Pancreas (tissue), 10 donors: ENCODE results near the gene SNTG2. TPM values are rescaled to one million over a fixed set of nuclear protein-coding genes. Genes with fewer than 3 reads are reported as not detected.

Source experiments
- ATAC-seq, 4 donors: fragments of 200-7000 bp; cut with Tn5 transposase; one replicate each; pipeline versions ENCODE4 v1.8.0 to v1.9.1; 2020; ENCODE audit warnings: mild to moderate bottlenecking in 4 of 4, moderate library complexity in 4 of 4
- DNase-seq, 6 donors: peaks; one replicate each; pipeline ENCODE4 v3.0.0-alpha.2; 2020
- FAIRE-seq: peaks from 2 replicates; lab custom pipeline; 2012; peaks lifted over from hg19 to GRCh38; lab: Jason Lieb, UNC
- H3K27ac ChIP-seq, 4 donors: fragments of 200-600 bp; sonication (generic); 1 replicate in 3 of 4; 2 replicates in 1 of 4; pipeline versions ENCODE4 v1.5.0 to v1.8.0; 2020
- H3K27me3 ChIP-seq, 4 donors: fragments of 200-600 bp; one replicate each; pipeline ENCODE4 v1.8.0; 2021
- H3K36me3 ChIP-seq, 3 donors: fragments of 200-600 bp; sonication (generic) in 1 of 3; one replicate each; pipeline versions ENCODE4 v1.5.0 to v1.8.0; 2020 to 2021
- H3K4me1 ChIP-seq, 3 donors: fragments of 200-600 bp; one replicate each; pipeline ENCODE4 v1.8.0; 2021
- H3K4me3 ChIP-seq, 4 donors: fragments of 200-600 bp; sonication (generic) in 2 of 4; one replicate each; pipeline versions ENCODE4 v1.5.0 to v1.8.0; 2020 to 2021
- H3K9me3 ChIP-seq, 4 donors: fragments of 200-600 bp; one replicate each; pipeline ENCODE4 v1.8.0; 2021
- CTCF ChIP-seq, 4 donors: fragments of 200-600 bp; sonication (generic) in 3 of 4; IDR thresholded peaks; one replicate each; pipeline versions ENCODE4 v1.5.0 to v1.8.0; 2021; ENCODE audit warnings: antibody characterized with exemption in 4 of 4
- WGBS, 2 donors: extraction: QIAGEN DNeasy Blood & Tissue Kit; methylation state at CpG; one replicate each; pipeline ENCODE4 v1.1.7; 2013; 5-methylcytosine and 5-hydroxymethylcytosine counted together
- intact Hi-C, 3 donors: fragments of 100-400 bp; cut with DNase I; formaldehyde crosslinking; loops; one replicate each; pipeline versions ENCODE4 v1.11.1 to v1.14.2; 2022
- polyA plus RNA-seq, 2 donors: library from polyadenylated mRNA; stranded (reverse); fragments of 200-250 nt; gene quantifications; one replicate each; pipeline ENCODE4 v1.2.3, GENCODE V29; 2013
- total RNA-seq, 6 donors: library from RNA; stranded (reverse); fragmentation: NEBNext Ultra II Directional in 4 of 6; extraction: Animal tissue kit (Norgen Biotek cat#: 25700) in 4 of 6; gene quantifications; one replicate each; pipeline versions ENCODE4 v1.2.1 to v1.2.4, GENCODE V29; 2021 to 2023
- donor health status: healthy with polysubstance abuse.
- donor health status: DM: no; HTN: no; CAD: no; lungs with moderate emphysema.
- donor health status: DM: no; HTN: no; CAD: no.
- donor health status: control.
- donor health status: control.
- donor health status: Bipolar disorder and iron deficiency.
- donor health status: DM: yes; HTN: yes; CAD: no.
- donor health status: DM: no; HTN: no; CAD: no.
- donor health status: DM: no; HTN: no; CAD: no.
- donor health status: DM: yes; HTN: yes; CAD: no.

The SNTG2 gene
- total and polyA plus RNA-seq, 8 donors: 1.4 to 19.2 (median 4.6) TPM

DNA sequence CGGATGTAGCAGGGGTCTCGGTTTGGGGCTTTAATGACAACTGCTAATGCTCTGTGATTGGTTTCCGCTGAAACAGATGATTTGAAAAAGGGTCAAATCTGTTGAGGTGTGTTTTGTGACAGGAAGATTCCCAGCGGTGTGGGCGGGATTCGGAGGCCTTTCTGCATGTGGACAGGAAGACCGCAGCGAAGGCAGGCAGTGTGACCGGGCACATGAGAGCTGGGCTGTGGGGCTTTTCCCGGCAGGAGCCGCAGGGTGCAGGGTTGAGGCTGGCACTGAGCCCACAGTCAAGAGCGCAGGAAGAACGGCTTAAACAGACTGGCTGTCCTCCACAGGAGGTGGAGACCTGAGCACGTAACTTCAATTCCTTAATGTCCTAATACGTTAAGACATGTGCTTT lies 282.6 kb downstream of the SNTG2 start:
- Histone ChIP-seq H3K9me3 (no peaks in the 10 kb centered on the region), H3K27me3 (no peaks in the 10 kb centered on the region), H3K27ac (no peak overlapping the region), H3K36me3 (no peaks in the 10 kb centered on the region), H3K4me3 (no peak overlapping the region), H3K4me1 (no peaks in the 10 kb centered on the region)
- DNase-seq (no peak), ATAC-seq (no peak), FAIRE-seq (no peak)
- intact Hi-C loops: no loop called here
- 83 to 84% methylated on average over 15 of the region's 15 CpGs for whole genome bisulfite sequencing, 2 donors
- TF ChIP-seq CTCF (IDR thresholded peaks at IDR 0.05): no peak

- Histone ChIP-seq H3K36me3 (no peaks in the 10 kb centered on the region), H3K4me3 (no peak overlapping the region), H3K4me1 (no peaks in the 10 kb centered on the region), H3K27ac (no peak overlapping the region), H3K27me3 (no peaks in the 10 kb centered on the region), H3K9me3 (no peaks in the 10 kb centered on the region)
- DNase-seq: no peak
- intact Hi-C loops: no loop called here
- 86 to 89% methylated on average over 13 of the region's 13 CpGs for WGBS, 2 donors
- no peak for FAIRE-seq
- TF ChIP-seq CTCF (IDR thresholded peaks at IDR 0.05): no peak
- no peak for ATAC-seq
These were observed 284.2 kb downstream of the SNTG2 start for GRCh38 chr2:1234731-1235308.

DNA sequence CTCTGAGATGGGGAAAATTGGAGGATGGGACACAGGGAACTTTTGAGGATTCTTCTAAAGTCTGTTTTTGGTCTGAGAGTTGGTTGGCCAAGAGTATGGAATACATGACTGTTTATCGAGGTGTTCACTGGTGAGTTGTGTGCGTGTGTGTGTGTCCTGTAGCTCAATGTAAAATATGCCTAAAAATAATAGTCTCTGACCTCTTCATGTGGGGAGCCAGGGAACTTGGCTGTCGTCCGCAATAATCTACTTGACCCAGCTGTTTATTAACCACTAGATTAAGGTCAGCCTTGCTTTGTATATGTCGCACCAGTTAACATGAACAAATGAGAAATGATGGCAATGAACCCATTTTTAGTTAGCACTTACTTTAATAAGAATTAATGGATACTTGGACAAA lies 285.2 kb downstream of the SNTG2 start:
- Histone ChIP-seq H3K4me3 (no peak overlapping the region), H3K27ac (no peak overlapping the region), H3K36me3 (no peaks in the 10 kb centered on the region), H3K27me3 (no peaks in the 10 kb centered on the region), H3K9me3 (no peaks in the 10 kb centered on the region), H3K4me1 (no peaks in the 10 kb centered on the region)
- ATAC-seq (no peak), DNase-seq (no peak), FAIRE-seq (no peak)
- intact Hi-C loops: no loop called here
- WGBS, 2 donors: 36 to 39% methylated on average over 5 of the region's 5 CpGs
- TF ChIP-seq CTCF (IDR thresholded peaks at IDR 0.05): no peak

GRCh38 chr2:1236606-1237005 lies 286.0 kb downstream of the SNTG2 start:
- 90 to 92% methylated on average over 1 of the region's 1 CpG for WGBS, 2 donors
- Histone ChIP-seq H3K27me3 (no peaks in the 10 kb centered on the region), H3K4me3 (no peak overlapping the region), H3K4me1 (no peaks in the 10 kb centered on the region), H3K36me3 (no peaks in the 10 kb centered on the region), H3K27ac (no peak overlapping the region), H3K9me3 (no peaks in the 10 kb centered on the region)
- ATAC-seq: no peak
- no peak for TF ChIP-seq CTCF (IDR thresholded peaks at IDR 0.05)
- intact Hi-C loops: no loop called here
- DNase-seq: no peak
- no peak for FAIRE-seq

DNA sequence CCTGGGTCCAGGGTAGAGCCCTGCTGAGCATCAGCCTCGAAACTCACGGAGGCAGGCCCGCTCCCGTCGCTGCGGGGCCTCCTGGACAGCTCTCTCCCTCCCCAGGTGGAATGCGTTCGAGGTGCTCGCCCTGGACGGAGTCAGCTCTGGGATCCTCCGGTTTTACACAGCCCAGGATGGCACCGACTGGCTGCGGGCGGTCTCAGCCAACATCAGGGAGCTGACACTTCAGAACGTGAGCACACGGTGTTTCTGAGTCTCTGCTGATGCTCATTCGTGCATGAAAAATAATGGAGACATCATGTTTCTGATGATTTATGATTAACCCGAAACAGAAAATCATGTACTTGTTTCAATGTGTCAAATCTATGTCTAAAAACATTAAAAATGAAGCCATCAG lies 287.1 kb downstream of the SNTG2 start:
- Histone ChIP-seq H3K4me3 (no peak overlapping the region), H3K4me1 (no peaks in the 10 kb centered on the region), H3K27ac (no peak overlapping the region), H3K27me3 (no peaks in the 10 kb centered on the region), H3K36me3 (no peaks in the 10 kb centered on the region), H3K9me3 (no peaks in the 10 kb centered on the region)
- FAIRE-seq (no peak), ATAC-seq (peak in 2 of 4 donors; percentile 55 to 60), DNase-seq (no peak)
- 66 to 75% methylated on average over 18 of the region's 18 CpGs for WGBS, 2 donors
- intact Hi-C loops: no loop called here
- TF ChIP-seq CTCF (IDR thresholded peaks at IDR 0.05): no peak
